Measurements from ENCODE around the gene ANK2. TPM values are rescaled to one million over a fixed set of nuclear protein-coding genes. Genes with fewer than 3 reads are reported as not detected.
A peak's percentile ranks its signal among the peaks of the same experiment; 100 is the strongest.
"Not testable (repeated sequence)": the region's sequence is repeated elsewhere in the genome, so short reads cannot be mapped to it uniquely, and the experiment has no call there.

ANK2 gene
- polyA plus RNA-seq, 10 donors, result 167 to 356 (median 248) TPM

DNA sequence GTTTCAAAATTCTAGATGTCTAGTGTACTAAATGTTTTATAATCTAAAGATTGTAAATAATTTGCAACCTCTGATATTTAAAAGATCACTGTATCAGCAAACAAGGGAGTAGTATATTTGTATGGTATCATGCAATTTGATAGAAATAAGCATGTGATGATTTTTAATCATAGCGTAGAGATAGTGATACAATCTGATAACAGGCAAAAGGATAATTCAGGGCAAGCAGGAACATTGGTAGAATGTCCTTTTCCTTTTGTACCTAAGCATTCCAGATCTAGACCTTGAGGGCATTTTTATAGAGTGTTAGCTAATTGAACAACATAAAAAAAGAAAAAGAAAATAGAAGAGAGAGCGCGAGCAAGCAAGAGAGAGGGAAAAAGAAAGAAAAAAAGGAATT, 1.4 kb downstream of the ANK2 start:
- no peak for DNase-seq

DNA sequence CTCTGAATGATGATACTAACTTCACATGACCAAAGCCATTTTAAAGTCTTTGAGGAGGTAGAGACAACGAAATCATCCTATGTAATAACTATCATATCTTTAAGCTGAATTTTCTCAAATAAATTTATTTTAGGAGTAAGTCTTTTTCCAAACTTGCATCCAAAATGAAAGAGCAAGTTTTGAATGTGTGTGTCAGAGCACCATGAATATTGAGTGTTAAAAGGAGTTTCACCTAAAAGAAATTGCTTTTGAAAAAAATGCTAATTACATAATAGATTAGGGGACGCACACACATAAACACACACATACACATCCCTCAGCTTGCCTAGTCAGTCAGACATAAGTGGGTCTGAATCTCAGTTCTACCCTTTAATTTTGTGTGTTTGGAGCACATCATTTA, 1.9 kb downstream of the ANK2 start:
- no peak for DNase-seq

DNA sequence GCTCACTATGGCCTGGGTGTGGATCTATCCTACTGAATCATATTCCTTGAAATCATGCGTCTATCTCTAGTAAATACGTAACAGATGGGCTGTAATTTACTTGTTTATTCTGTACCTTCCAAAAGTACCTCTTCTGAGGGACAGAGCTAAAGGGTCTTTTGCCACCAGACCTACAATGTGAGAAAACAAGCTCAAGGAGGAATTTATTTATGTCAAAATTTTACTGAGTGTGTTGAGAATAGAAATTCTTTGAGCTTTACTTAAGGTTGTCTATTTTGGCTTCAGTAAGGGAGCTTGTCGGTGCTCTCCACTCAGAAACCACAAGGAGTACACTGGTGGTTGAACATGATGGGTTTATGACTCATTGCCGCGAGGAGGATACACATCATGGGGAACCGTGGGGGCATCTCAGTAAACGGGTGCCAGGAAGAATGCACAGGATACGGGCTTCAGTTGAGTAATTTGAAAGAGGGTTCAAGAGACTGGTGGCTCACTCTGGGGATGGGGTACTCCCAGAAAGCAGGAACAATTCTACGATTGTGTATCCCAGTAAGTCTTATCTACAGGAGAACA, 3.0 kb downstream of the ANK2 start:
- DNase-seq, result peak in 1 of 3 donors; percentile 5

DNA sequence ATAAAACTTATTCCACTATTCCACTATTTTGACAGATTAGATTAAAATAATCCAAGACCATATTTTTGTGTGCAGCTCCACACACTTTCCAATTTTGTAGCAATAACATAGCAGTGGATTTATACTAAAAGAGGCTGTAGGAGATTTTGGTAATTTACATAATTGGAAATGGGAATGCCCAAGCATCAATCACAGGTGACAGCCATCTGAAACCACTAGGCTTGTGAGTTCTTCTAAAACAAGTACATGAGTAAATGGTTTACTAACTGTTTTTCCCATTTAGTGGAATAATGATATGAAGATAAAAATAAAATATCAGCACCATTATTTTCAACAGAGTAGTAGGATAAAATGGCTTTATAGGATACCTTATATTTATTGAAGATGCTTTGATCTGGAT, 4.4 kb downstream of the ANK2 start:
- DNase-seq, result no peak

DNA sequence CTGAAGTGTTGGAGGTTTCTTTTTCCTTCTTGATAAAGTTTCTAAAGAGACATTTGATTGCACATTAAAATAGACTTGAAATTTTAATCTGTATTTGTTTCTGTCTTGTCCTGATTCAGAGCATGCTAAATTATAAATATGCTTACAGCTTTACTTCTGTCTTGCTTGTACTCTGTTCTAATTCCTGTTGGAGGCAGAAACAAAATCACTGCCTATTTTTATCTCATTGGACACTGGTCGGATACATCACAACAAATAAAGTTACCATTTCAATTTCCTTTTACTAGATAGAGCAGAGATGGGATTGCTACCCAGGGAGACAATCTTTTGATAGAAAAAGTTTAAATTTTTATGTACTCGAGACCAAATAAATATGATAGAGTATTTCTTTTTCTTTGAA, 6.9 kb downstream of the ANK2 start:
- no peak for DNase-seq

DNA sequence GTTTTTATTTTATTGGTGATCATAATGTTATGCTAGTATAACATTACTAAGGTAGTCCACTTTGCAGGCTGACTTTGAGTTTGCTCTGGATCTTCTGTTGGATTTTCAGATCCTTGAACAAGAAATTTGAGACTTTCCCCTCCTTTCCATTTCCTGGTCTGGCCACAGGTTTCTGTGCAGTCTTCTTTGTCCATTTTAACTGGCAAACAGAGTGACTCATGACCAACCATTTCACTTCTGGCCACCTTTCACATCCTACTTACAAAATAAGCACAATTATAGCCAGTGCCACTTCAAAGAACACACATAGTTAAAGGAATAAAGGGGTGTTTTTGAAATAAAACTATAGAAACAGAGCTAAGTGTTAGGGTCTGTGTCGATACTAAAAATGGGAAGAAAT, 8.4 kb downstream of the ANK2 start:
- DNase-seq, result no peak

DNA sequence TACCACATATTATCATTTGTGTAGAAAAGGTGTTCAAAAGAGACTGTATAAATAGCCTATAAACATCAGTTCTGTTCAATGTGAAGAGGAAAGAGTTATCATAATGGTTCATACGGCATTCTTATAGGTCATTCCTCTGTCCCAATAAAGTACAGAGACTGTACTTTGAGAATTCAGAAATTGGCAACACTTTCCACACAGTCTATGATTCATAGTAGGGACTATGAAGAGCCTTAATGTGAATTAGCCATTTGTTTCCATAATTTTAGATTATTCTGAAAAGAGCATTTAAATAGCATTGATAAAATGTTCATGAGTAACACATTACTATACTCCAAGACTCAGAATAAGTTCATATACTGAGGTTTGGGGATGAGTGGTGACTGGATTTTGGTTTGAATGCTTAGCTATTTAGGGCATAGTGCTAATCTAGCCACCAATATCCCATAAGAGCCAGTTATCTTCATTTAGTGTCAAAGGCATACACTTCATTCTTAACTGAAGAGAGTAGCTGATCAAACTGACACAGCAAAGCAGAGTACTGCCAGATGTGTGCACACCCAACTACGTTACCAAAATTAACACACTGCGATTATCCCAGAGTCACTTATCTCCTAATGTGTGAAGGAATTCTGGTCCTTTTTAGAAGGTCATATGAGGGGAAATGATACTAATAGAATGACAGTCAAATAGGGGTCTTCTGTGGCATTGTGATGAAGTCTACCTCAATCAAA, 10.2 kb downstream of the ANK2 start:
- no peak for DNase-seq

DNA sequence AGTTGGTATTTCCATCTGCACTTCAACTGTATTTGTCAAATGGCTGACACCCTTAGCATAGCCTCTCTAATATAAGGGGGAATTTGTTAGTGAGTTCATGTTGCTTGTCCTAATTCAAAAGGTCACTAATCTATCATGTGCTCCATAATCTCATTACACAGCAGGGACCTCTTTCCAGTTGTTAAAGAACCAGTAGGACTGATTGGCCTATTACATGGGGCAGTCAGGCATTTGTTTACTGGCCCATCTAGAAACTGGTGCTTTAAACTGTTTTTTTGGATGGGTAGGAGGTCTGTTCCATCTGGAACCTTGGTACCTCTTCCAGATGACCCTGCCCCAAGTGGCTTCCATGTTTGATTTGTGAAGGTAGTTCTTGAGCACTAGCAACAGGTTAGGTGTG, 11.4 kb downstream of the ANK2 start:
- no peak for DNase-seq

DNA sequence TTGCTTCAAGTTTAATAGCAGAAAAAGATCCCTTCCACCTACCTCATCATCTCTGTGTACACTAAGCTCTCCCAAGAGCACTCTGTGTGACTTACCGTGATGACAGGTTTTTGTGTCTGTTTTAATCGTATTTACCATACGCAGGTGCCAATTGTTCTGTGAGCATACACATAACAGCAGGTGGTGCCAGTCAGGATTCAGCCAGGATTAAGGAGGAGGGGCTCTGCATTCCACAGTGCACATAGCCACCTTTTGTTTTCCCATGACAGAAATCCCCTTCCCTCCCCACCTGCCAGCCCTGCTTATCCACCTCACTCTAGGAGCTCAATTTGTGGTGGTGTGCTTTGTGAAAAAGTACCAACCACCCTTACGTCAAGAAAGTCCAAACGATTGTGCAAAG, 14.8 kb downstream of the ANK2 start:
- no peak for DNase-seq

DNA sequence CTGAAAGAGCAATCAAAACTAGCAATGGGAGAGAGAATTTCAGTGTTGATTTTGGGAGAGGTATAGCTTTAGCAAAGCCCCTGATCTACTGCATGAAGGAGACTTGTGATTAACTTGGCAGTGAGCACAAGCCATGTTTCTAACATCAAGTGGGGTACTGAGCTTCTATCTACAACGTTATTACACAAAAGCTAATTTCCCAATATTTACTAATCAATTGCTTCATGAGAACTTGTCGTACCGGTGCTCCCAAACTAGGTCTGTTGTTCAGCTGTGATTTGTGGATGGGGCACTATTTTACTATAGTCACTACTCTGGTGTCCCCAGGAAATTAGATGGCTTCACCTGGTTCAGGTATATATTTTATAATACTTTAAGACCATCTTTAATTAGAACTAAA, 16.2 kb downstream of the ANK2 start:
- no peak for DNase-seq

DNA sequence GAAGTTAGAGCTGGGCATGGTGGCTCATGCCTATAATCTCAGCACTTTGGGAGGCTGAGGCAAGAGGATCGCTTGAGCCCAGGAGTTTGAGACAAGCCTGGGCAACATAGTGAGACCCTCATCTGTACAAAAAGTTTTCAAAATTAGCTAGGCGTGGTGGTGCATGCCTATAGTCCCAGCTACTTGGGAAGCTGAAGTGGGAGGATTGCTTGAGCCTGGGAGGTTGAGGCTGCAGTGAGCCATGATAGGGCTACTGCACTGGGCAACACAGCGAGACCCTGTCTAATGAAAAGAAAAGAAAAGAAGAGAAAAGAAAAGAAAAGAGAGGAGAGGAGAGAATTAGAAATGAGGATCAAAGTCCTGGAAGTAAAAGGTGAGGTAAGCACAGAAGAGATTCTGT, 19.3 kb downstream of the ANK2 start:
- not testable (repeated sequence) for DNase-seq

DNA sequence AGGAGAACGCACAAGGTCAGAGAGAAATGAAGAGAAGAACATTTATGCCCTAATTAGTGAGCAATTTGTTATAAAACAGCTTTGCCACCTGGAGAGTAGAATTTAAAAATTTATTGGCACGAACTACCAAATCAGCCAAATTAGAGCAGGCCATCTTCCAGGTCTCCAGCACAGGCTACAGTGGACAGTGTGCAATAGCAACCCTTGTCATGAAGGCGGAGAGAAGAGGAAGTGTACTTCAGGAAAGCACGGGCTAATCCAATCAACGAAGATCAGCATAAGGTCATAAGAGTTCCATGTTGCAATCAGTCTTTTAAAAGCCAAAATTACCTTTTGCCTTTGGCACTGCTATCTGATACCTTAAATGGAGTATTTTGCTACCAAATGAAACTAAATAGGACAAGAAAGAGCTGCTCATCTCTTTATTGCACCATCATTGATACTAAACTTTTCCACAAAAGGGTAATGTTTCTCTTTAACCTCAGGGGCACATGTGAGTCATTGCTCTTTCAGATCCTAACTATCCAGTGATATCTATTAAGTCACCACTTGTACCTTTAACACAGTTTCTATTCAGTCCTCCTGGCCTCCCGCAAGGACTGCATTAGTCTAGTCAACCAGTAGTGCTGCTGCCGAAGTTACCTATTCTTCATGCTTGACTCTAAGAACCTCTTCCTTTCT, 19.9 kb downstream of the ANK2 start:
- DNase-seq, result no peak

DNA sequence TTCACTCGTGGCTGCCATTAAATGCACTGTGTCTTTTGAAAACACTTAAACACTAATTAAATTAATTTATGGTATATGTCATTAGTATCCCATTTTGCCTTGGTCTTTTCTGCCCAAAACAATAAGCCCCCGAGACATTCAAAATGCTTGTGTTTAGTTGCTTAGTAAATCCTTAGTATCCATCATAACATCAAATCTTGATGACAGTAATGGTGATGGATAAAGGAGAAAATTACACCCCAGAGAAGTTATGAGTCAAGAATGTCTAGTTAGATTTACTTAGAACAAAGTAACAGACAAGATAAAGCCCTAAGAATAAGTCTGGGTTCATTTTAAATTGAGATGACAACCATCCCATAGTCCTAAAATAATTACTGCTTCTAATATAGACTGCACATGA, 21.3 kb downstream of the ANK2 start:
- no peak for DNase-seq

DNA sequence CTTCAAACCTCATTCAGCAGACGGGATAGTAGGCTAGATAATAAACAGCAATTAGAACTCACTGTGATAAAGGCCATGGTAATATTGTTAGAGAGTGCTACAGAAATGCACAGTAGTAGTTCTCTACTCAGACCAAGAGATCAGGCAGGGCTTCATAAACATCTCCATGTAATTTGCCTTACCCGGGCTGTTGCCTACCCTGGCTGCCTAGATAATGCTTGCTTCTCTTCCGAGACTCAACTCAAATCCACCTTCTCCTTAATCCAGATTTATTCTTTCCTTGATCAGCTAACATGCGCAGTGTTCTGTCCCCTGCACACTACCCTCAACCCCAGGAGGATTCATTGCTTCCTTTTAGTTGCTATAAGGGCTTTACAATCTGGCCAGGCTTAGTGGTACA, 21.8 kb downstream of the ANK2 start:
- DNase-seq, result no peak

DNA sequence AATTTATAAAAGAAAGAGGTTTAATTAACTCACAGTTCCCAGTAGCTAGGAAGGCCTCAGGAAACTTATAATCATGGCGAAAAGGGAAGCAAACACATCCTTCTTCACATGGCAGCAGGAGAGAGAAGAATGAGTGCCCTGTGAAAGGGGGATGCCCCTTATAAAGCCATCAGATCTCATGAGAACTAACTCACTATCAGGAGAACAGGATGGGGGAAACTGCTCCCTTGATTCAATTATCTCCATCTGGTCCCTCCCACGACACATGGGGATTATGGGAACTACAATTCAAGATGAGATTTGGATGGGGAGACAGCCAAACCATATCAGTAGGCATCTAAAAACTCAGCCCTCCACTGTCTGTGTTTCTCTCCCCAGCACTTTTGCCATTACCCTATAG, 22.4 kb downstream of the ANK2 start:
- no peak for DNase-seq

DNA sequence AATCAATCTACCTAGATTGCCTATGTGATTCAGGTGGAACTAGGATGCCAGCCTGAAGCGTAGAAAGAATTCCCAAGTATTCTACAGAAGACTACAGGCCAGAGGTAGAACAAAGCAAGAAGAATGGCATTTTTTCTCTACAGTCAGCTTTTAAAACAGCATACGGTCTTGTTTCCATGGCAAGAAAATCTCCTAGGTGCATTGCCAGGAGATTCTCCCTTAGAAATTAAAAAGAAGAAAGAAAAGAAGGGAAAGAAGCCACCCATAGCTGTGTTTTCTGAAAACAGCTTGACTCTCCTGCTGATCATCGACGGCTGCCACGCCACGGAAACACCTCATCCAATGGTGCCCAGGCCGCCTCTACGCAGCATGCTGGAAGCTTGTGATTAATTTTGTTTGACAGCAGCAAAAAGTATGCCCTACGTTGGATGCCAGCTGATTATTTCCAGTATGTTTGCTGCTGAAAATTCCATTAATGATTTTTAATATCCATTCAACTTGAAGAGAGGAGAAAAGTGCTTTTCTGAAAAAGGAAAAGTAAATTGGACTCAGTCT, 24.1 kb downstream of the ANK2 start:
- DNase-seq, result peak in 1 of 3 donors; percentile 8

DNA sequence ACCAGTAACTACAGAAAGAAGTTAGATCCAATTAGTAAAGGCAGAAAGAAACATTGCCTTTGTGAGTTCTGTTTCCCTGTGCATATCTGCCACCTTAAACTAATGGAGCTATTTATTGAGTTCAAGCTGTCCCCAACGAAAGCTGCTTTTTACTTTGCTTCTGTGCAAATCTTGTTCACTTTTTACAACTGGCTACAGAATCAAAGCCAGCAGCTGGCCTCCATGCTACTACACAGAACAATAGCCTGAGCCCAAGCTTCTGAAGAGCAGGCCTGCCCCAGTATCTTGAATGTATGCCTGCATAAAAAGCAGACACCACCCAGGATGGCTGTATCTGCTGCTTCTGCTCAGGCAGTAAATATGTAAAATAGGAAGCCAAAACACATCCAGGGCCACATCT, 28.1 kb downstream of the ANK2 start:
- DNase-seq, result no peak

DNA sequence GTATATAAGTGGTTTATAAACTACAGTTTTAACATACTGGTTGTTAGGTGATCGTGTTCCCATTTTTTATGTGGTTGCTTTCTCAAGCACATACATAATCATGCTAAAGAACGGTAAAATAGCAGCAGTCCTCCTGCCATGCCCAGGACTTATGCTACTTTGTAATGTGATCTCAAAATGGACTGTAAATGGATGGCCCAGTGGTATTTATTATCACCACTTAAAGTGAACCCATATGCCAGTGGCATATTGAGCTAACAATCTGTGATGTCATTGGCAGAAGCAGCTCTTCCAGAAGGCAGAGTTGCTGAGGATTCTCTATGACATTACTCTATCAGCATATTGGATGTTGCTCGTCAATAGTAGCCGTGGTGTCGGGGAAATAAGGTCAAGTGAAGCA, 28.6 kb downstream of the ANK2 start:
- DNase-seq, result no peak

DNA sequence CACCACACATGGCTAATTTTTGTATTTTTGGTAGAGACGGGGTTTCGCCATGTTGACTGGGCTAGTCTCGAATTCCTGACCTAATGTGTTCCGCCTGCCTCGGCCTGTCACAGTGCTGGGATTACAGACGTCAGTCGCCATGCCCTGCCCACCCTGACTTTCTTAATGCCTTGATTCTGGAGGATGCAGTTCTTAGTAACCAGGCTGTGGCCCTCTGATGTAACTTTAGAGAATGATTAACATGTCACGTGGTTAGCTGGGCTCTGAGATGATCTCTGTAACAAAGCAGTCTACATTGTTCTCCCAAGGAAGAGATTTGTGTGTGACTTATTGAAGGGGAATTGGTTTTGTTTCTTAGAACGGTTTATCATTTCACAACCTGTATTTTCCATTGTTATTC, 30.6 kb downstream of the ANK2 start:
- no peak for DNase-seq

DNA sequence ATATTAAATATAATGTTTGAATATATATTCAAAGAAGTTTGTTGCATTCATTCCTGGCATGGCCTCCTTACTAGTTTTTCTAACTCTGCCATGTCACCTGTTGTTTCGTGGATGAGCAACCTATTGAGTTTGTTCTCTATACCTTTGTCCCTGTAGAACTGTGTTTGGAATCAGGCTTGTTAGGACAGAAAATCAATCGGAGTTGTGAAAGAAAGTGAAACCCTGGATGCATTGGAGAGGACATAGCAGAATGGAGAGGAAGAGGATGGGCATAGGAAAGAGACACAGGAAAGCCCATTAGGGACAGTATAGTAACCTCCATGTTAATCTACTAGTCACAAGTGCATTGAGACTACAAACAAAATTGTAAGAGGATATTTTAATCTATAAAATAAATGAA, 31.2 kb downstream of the ANK2 start:
- DNase-seq, result no peak

DNA sequence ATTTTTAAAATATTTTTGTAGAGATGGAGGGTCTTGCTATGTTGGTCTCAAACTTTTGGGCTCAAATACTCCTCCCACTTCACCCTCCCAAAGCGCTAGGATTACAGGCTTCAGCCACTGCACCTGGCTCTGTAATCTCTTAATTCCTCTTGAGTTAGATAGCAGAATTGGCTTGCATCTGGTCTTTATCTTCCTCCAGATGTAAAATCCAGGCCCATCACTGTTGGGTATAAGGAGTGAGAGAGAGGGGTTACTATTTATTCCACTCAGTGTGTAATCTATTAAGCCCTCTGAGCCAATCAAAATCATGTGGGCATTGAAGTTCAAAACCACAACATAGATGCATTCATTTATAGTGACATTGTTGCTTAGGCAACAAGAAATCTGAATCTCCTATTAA, 33.9 kb downstream of the ANK2 start:
- DNase-seq, result no peak

DNA sequence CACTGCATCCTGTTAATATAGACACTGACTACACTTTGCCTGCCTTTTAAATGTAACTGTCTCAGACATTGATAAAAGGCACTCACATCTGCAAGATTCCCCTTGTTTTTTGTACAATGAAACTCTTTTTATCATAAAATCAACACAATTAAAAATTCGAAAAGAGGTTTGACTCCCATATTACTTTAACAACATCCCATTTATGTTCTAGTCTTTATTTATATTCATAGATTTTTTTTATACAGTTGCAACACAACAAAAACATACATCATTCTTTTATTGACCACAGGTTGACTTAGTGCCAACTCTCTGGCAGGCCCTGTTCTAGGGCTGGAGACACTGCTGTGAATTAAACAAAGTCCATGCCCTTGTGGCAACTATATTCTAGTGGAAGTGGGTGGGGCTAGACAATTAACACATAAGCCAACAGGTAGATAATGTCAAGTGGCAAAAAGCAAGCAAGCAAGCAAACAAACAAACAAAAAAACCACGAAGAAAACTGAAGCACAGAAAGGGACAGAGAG, 36.8 kb downstream of the ANK2 start:
- DNase-seq, result no peak

DNA sequence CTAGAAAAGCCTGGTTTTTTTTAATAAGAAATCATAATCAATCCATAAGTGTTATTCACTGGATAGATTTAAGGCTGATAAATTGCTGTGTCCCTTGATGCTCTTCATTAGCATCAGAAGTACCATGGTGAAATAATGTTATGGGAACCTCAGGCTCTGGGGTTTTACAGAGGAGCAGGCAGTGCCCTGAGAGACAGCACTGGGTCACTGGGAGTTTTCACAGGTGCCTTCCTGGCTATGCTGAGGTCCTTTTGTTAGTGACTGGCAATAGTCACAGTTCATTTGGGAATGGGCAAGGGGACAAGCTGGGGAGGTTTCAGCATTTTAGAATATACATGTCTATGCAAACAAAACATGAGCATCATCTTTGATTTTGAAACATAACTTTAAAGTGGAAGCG, 38.6 kb downstream of the ANK2 start:
- DNase-seq, result no peak
